Measurements from ENCODE around the gene NFKBIE.
A peak's percentile ranks its signal among the peaks of the same experiment; 100 is the strongest.

Gene NFKBIE

DNA sequence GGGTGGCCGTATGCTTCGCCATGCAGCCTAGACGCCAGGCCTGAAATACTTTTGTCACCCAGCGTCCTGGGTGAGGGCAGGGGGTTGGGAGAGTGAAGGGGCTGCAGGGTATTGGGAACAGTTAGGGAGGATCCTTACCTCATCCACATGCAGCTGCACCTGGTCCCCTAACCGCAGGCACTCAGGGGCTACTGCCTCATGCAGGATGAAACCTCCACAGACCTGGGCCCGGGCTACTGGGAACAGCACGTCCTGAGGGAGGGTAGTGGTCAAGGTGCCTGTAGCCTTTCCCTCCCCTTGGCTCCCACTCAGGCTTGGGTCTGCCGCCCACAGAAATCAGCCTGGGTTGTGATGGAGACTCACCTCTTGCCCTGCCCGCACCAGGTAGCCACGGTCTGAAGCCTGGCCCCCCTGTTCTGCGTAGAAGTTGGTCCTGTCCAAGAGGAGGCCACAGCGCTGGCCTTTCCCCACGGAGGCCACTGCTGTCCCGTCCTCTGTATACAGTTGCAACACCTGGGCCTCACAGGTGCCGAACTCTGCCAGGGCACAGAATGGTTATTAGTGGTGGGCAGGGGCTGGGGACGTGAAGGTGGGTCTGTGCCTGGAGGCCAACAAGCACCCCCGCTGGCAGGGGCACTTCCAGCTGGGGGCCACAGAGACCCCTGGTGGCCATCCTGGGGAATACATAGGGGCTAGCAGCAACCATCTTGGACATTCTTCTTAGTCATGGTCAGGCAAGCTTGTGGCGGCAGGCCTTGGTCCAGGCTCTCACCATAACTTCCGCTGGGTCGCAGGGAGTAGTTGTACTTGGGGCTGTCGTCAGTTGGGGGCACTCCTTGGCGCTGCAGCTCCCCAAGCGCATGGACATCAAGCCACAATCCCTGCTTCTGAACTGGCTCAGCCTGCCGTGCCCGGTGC is 39.2 kb upstream of the NFKBIE start:
- Histone ChIP-seq H3K4me1 (ENCODE audit: control insufficient read depth, insufficient read depth, low read length) (no peaks in the 10 kb centered on the region), H3K9ac (ENCODE audit: low read depth, low read length) (no peak overlapping the region), H3K4me3 (ENCODE audit: low read depth, low read length) (no peak overlapping the region), H3K36me3 (ENCODE audit: control insufficient read depth, insufficient read depth, low read length) (peaks cover 83% of the 10 kb centered on the region), H3K27me3 (ENCODE audit: control insufficient read depth, insufficient read depth, low read length) (no peaks in the 10 kb centered on the region), H3K9me3 (ENCODE audit: control insufficient read depth, insufficient read depth, low read length) (no peaks in the 10 kb centered on the region)

DNA sequence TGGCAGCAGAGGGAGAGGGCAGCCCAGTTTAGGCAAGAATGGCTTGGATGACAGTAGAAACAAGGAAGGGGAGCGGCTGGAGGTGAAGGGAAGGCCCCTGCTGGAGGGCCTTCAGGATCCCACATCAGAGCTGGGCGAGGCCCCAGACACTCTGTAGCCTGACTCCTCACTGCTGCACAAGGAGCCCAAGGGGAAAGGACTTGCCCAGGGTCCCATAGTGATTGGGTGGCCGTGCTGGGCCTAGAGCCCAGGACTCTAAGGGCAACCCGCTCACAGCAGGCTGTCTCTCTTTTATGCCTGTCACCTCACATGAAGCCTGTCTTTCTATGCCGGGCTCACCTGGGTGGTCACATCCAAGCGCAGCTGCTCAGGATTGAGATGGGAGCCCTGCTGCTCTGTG is 38.5 kb upstream of the NFKBIE start:
- H3K9me3 ChIP-seq (ENCODE audit: control insufficient read depth, insufficient read depth, low read length) = no peaks in the 10 kb centered on the region
- no peak overlapping the region for H3K9ac ChIP-seq (ENCODE audit: low read depth, low read length)
- H3K36me3 ChIP-seq (ENCODE audit: control insufficient read depth, insufficient read depth, low read length) = peaks cover 77% of the 10 kb centered on the region
- no peak overlapping the region for H3K4me3 ChIP-seq (ENCODE audit: low read depth, low read length)
- no peaks in the 10 kb centered on the region for H3K4me1 ChIP-seq (ENCODE audit: control insufficient read depth, insufficient read depth, low read length)
- no peaks in the 10 kb centered on the region for H3K27me3 ChIP-seq (ENCODE audit: control insufficient read depth, insufficient read depth, low read length)

DNA sequence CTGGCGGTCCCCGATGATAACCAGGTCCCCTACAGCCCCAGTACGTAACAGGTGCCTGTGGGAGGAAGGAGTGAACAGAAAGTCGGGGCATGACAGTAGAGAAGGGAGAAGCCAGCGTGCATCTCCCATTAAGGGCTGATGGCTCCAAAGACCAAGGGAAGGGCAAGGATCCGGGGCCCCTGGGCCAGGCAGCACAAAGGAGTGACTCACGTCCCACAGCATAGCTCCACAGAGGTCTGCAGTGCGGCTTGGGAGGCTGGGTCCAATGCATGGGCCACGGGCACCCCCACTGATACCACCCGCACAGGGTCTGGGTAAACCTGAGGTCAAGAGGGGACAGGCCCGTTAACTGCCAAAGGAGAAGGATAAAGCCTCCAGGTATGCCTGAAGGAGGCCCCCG is 37.5 kb upstream of the NFKBIE start:
- Histone ChIP-seq H3K27me3 (ENCODE audit: control insufficient read depth, insufficient read depth, low read length) (no peaks in the 10 kb centered on the region), H3K9me3 (ENCODE audit: control insufficient read depth, insufficient read depth, low read length) (no peaks in the 10 kb centered on the region), H3K4me1 (ENCODE audit: control insufficient read depth, insufficient read depth, low read length) (no peaks in the 10 kb centered on the region), H3K4me3 (ENCODE audit: low read depth, low read length) (no peak overlapping the region), H3K36me3 (ENCODE audit: control insufficient read depth, insufficient read depth, low read length) (peaks cover 74% of the 10 kb centered on the region), H3K9ac (ENCODE audit: low read depth, low read length) (no peak overlapping the region)

GRCh38 chr6:44301782-44302564 is 36.6 kb upstream of the NFKBIE start:
- H3K9ac ChIP-seq (ENCODE audit: low read depth, low read length) = no peak overlapping the region
- H3K27me3 ChIP-seq (ENCODE audit: control insufficient read depth, insufficient read depth, low read length) = peaks cover 1% of the 10 kb centered on the region
- H3K36me3 ChIP-seq (ENCODE audit: control insufficient read depth, insufficient read depth, low read length) = peaks cover 66% of the 10 kb centered on the region
- H3K4me1 ChIP-seq (ENCODE audit: control insufficient read depth, insufficient read depth, low read length) = no peaks in the 10 kb centered on the region
- no peak overlapping the region for H3K4me3 ChIP-seq (ENCODE audit: low read depth, low read length)
- H3K9me3 ChIP-seq (ENCODE audit: control insufficient read depth, insufficient read depth, low read length) = no peaks in the 10 kb centered on the region

- Histone ChIP-seq H3K36me3 (ENCODE audit: control insufficient read depth, insufficient read depth, low read length) (peaks cover 59% of the 10 kb centered on the region), H3K9me3 (ENCODE audit: control insufficient read depth, insufficient read depth, low read length) (no peaks in the 10 kb centered on the region), H3K27me3 (ENCODE audit: control insufficient read depth, insufficient read depth, low read length) (peaks cover 10% of the 10 kb centered on the region), H3K9ac (ENCODE audit: low read depth, low read length) (no peak overlapping the region), H3K4me3 (ENCODE audit: low read depth, low read length) (no peak overlapping the region), H3K4me1 (ENCODE audit: control insufficient read depth, insufficient read depth, low read length) (no peaks in the 10 kb centered on the region)
These were observed 35.8 kb upstream of the NFKBIE start for GRCh38 chr6:44301106-44301505.

DNA sequence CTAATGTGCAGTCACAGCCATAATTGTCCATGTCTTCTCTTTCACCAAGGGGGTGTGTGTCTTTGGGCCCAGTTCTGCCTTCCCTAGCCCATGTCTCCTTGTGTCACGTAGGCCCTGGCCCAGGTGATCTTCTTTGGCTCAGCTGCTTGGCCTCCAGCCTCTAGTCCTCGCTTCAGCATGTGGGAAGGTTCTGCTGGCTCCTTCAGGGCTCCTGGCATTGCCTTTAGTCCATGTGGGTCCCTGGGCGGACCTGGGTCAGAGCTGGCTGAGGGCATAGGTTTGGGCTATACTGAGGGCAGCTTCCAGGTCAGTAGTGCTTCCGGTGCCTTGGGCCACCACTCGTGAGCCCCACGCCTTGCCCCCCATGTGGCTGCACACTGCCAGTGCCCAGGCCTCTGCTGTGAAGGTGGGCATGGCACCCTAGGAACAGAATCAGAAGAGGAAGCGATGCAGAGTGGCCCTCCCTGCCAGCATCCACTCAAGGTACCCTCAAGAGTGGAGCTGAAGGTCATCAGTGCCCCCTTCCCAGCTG is 35.0 kb upstream of the NFKBIE start:
- no peak overlapping the region for H3K9ac ChIP-seq (ENCODE audit: low read depth, low read length)
- no peaks in the 10 kb centered on the region for H3K4me1 ChIP-seq (ENCODE audit: control insufficient read depth, insufficient read depth, low read length)
- H3K9me3 ChIP-seq (ENCODE audit: control insufficient read depth, insufficient read depth, low read length) = no peaks in the 10 kb centered on the region
- peaks cover 13% of the 10 kb centered on the region for H3K27me3 ChIP-seq (ENCODE audit: control insufficient read depth, insufficient read depth, low read length)
- H3K36me3 ChIP-seq (ENCODE audit: control insufficient read depth, insufficient read depth, low read length) = peaks cover 52% of the 10 kb centered on the region
- H3K4me3 ChIP-seq (ENCODE audit: low read depth, low read length) = no peak overlapping the region

- Histone ChIP-seq H3K4me3 (ENCODE audit: low read depth, low read length) (no peak overlapping the region), H3K9me3 (ENCODE audit: control insufficient read depth, insufficient read depth, low read length) (no peaks in the 10 kb centered on the region), H3K36me3 (ENCODE audit: control insufficient read depth, insufficient read depth, low read length) (peaks cover 37% of the 10 kb centered on the region), H3K27me3 (ENCODE audit: control insufficient read depth, insufficient read depth, low read length) (peaks cover 16% of the 10 kb centered on the region), H3K9ac (ENCODE audit: low read depth, low read length) (no peak overlapping the region), H3K4me1 (ENCODE audit: control insufficient read depth, insufficient read depth, low read length) (no peaks in the 10 kb centered on the region)
These were observed 33.5 kb upstream of the NFKBIE start for GRCh38 chr6:44298864-44299263.

DNA sequence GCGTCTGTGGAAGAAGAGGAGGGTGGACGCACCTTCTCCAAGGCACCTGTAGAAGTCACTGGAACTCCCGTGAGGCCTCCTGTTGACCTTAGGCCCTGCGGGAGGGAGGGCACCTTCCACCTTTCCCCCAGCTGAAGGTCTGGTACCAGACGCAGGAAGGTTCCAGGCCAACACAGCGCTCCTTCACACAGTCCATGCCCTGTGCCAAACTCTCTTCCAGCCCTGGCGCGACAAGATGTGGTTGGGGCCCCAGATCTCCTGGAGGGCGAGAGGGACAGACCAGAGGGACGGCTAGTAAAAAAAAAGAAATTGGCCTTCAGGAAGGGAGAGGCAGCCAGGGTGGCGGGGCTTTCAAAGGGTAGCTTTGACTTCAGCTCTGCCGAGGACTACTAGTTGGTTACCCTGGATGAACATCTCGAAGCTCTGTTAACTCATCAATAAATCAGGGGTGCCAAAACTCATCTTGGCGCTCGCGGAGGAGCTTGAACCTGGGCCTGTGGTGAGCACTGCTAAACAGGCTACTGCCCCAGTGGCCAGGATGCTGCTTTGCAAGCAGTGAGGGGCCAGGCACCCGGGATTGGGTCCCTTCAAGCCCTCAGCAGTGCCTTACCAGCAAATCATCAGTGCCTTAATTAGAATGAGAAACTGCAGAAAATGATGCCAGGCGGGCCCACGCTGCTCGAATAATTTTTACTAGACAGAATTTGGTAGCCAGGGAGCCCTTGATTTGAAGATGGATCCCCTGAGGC is 32.9 kb upstream of the NFKBIE start:
- H3K4me3 ChIP-seq (ENCODE audit: low read depth, low read length) = peak overlapping the region; percentile 76
- H3K9me3 ChIP-seq (ENCODE audit: control insufficient read depth, insufficient read depth, low read length) = no peaks in the 10 kb centered on the region
- H3K9ac ChIP-seq (ENCODE audit: low read depth, low read length) = peak overlapping the region; percentile 54
- H3K36me3 ChIP-seq (ENCODE audit: control insufficient read depth, insufficient read depth, low read length) = peaks cover 31% of the 10 kb centered on the region
- H3K4me1 ChIP-seq (ENCODE audit: control insufficient read depth, insufficient read depth, low read length) = no peaks in the 10 kb centered on the region
- H3K27me3 ChIP-seq (ENCODE audit: control insufficient read depth, insufficient read depth, low read length) = peaks cover 16% of the 10 kb centered on the region

GRCh38 chr6:44297063-44298038 is 32.0 kb upstream of the NFKBIE start:
- peak overlapping the region; percentile 54 for H3K9ac ChIP-seq (ENCODE audit: low read depth, low read length)
- H3K4me3 ChIP-seq (ENCODE audit: low read depth, low read length) = peak overlapping the region; percentile 76
- no peaks in the 10 kb centered on the region for H3K9me3 ChIP-seq (ENCODE audit: control insufficient read depth, insufficient read depth, low read length)
- no peaks in the 10 kb centered on the region for H3K4me1 ChIP-seq (ENCODE audit: control insufficient read depth, insufficient read depth, low read length)
- peaks cover 22% of the 10 kb centered on the region for H3K36me3 ChIP-seq (ENCODE audit: control insufficient read depth, insufficient read depth, low read length)
- peaks cover 19% of the 10 kb centered on the region for H3K27me3 ChIP-seq (ENCODE audit: control insufficient read depth, insufficient read depth, low read length)

GRCh38 chr6:44294832-44295791 is 29.8 kb upstream of the NFKBIE start:
- Histone ChIP-seq H3K4me3 (ENCODE audit: low read depth, low read length) (no peak overlapping the region), H3K4me1 (ENCODE audit: control insufficient read depth, insufficient read depth, low read length) (no peaks in the 10 kb centered on the region), H3K36me3 (ENCODE audit: control insufficient read depth, insufficient read depth, low read length) (peaks cover 2% of the 10 kb centered on the region), H3K27me3 (ENCODE audit: control insufficient read depth, insufficient read depth, low read length) (peaks cover 24% of the 10 kb centered on the region), H3K9me3 (ENCODE audit: control insufficient read depth, insufficient read depth, low read length) (no peaks in the 10 kb centered on the region), H3K9ac (ENCODE audit: low read depth, low read length) (no peak overlapping the region)

Measured in iPS-15b (cell line).